ENCODE results near the gene FAM13B. TPM values are rescaled to one million over a fixed set of nuclear protein-coding genes. Genes with fewer than 3 reads are reported as not detected.

The FAM13B gene
- total RNA-seq, 4 donors from 2014 or later = 25.2 to 49.1 (median 44.2) TPM

GRCh38 chr5:138065102-138065501, 32.2 kb upstream of the FAM13B start:
- no peak for TF ChIP-seq CTCF (IDR thresholded peaks at IDR 0.05; ENCODE audit: low read depth)

GRCh38 chr5:138064526-138064925, 31.6 kb upstream of the FAM13B start:
- no peak for TF ChIP-seq CTCF (IDR thresholded peaks at IDR 0.05; ENCODE audit: low read depth)

GRCh38 chr5:138054847-138055558, 22.1 kb upstream of the FAM13B start:
- TF ChIP-seq CTCF (IDR thresholded peaks at IDR 0.05; ENCODE audit: low read depth) = no peak

- TF ChIP-seq CTCF (IDR thresholded peaks at IDR 0.05; ENCODE audit: low read depth) = no peak
Observed at GRCh38 chr5:138054206-138054605, 21.3 kb upstream of the FAM13B start.

GRCh38 chr5:138053554-138053953, 20.7 kb upstream of the FAM13B start:
- no peak for TF ChIP-seq CTCF (IDR thresholded peaks at IDR 0.05; ENCODE audit: low read depth)

GRCh38 chr5:138051441-138052296, 18.8 kb upstream of the FAM13B start:
- no peak for TF ChIP-seq CTCF (IDR thresholded peaks at IDR 0.05; ENCODE audit: low read depth)

- no peak for TF ChIP-seq CTCF (IDR thresholded peaks at IDR 0.05; ENCODE audit: low read depth)
Observed at GRCh38 chr5:138038826-138039225, 5.9 kb upstream of the FAM13B start.

Data from subcutaneous adipose tissue (tissue), 4 donors.